ENCODE measurements around the gene SPATA6.
"Not testable (repeated sequence)": the region's sequence is repeated elsewhere in the genome, so short reads cannot be mapped to it uniquely, and the experiment has no call there.

SPATA6 gene

GRCh38 chr1:48338257-48338656, 133.7 kb downstream of the SPATA6 start:
- no peak overlapping the region for H3K9ac ChIP-seq (ENCODE audit: low read length)
- H3K27ac ChIP-seq (ENCODE audit: low read length) = no peak overlapping the region
- no peaks in the 10 kb centered on the region for H3K27me3 ChIP-seq (ENCODE audit: control insufficient read depth, insufficient read depth, low read length)
- no peaks in the 10 kb centered on the region for H3K9me3 ChIP-seq (ENCODE audit: control insufficient read depth, low read depth, low read length)
- no peaks in the 10 kb centered on the region for H3K4me1 ChIP-seq (ENCODE audit: control insufficient read depth, low read depth, low read length)
- H3K36me3 ChIP-seq (ENCODE audit: control insufficient read depth, low read depth, low read length) = no peaks in the 10 kb centered on the region
- no peak overlapping the region for H3K4me3 ChIP-seq (ENCODE audit: low read length)

- H3K9ac ChIP-seq (ENCODE audit: low read length) = no peak overlapping the region
Observed at GRCh38 chr1:48333316-48333715, 138.7 kb downstream of the SPATA6 start.

DNA sequence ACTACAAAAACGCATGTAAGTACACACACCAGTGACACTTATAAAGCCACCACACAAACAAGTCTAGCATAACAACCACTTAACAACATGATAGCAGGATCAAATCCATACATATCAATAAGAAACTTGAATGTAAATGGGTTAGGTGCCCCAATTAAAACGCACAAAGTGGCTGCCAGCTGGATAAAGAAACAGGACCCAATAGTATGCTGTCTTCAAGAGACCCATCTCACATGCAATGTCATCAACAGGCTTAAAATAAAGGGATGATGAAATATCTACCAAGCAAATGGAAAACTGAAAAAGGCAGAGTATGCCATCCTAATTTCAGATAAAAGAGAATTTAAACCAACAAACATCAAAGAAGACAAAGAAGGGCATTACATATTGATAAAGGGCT, 139.9 kb downstream of the SPATA6 start:
- no peaks in the 10 kb centered on the region for H3K27me3 ChIP-seq (ENCODE audit: control insufficient read depth, insufficient read depth, low read length)
- no peak overlapping the region for H3K27ac ChIP-seq (ENCODE audit: low read length)
- no peaks in the 10 kb centered on the region for H3K36me3 ChIP-seq (ENCODE audit: control insufficient read depth, low read depth, low read length)
- H3K4me1 ChIP-seq (ENCODE audit: control insufficient read depth, low read depth, low read length) = no peaks in the 10 kb centered on the region
- no peak overlapping the region for H3K9ac ChIP-seq (ENCODE audit: low read length)
- H3K4me3 ChIP-seq (ENCODE audit: low read length) = no peak overlapping the region
- peaks cover 10% of the 10 kb centered on the region for H3K9me3 ChIP-seq (ENCODE audit: control insufficient read depth, low read depth, low read length)

More at GRCh38 chr1:48333316-48333715, 138.7 kb downstream of the SPATA6 start:
- Histone ChIP-seq H3K27ac (ENCODE audit: low read length) (no peak overlapping the region), H3K4me3 (ENCODE audit: low read length) (no peak overlapping the region), H3K36me3 (ENCODE audit: control insufficient read depth, low read depth, low read length) (no peaks in the 10 kb centered on the region), H3K4me1 (ENCODE audit: control insufficient read depth, low read depth, low read length) (no peaks in the 10 kb centered on the region), H3K27me3 (ENCODE audit: control insufficient read depth, insufficient read depth, low read length) (no peaks in the 10 kb centered on the region), H3K9me3 (ENCODE audit: control insufficient read depth, low read depth, low read length) (peaks cover 10% of the 10 kb centered on the region)

- Histone ChIP-seq H3K9ac (ENCODE audit: low read length) (no peak overlapping the region), H3K27ac (ENCODE audit: low read length) (no peak overlapping the region), H3K36me3 (ENCODE audit: control insufficient read depth, low read depth, low read length) (no peaks in the 10 kb centered on the region), H3K4me1 (ENCODE audit: control insufficient read depth, low read depth, low read length) (no peaks in the 10 kb centered on the region), H3K4me3 (ENCODE audit: low read length) (no peak overlapping the region), H3K9me3 (ENCODE audit: control insufficient read depth, low read depth, low read length) (peaks cover 10% of the 10 kb centered on the region), H3K27me3 (ENCODE audit: control insufficient read depth, insufficient read depth, low read length) (no peaks in the 10 kb centered on the region)
Observed at GRCh38 chr1:48329905-48330304, 142.1 kb downstream of the SPATA6 start.

GRCh38 chr1:48329486-48329885, 142.5 kb downstream of the SPATA6 start:
- H3K27ac ChIP-seq (ENCODE audit: low read length) = no peak overlapping the region
- no peak overlapping the region for H3K4me3 ChIP-seq (ENCODE audit: low read length)
- H3K36me3 ChIP-seq (ENCODE audit: control insufficient read depth, low read depth, low read length) = no peaks in the 10 kb centered on the region
- no peaks in the 10 kb centered on the region for H3K4me1 ChIP-seq (ENCODE audit: control insufficient read depth, low read depth, low read length)
- H3K9ac ChIP-seq (ENCODE audit: low read length) = no peak overlapping the region
- no peaks in the 10 kb centered on the region for H3K27me3 ChIP-seq (ENCODE audit: control insufficient read depth, insufficient read depth, low read length)
- H3K9me3 ChIP-seq (ENCODE audit: control insufficient read depth, low read depth, low read length) = peaks cover 10% of the 10 kb centered on the region

DNA sequence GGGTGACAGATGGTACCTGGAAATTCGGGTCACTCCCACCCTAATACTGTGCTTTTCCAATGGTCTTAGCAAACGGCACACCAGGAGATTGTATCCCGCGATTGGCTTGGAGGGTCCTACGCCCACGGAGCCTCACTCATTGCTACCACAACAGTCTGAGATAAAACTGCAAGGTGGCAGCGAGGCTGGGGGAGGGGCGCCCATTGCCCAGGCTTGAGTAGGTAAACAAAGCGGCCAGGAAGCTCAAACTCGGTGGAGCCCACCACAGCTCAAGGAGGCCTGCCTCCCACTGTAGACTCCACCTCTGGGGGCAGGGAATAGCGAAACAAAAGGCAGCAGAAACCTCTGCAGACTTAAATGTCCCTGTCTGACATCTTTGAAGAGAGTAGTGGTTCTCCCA, 160.2 kb downstream of the SPATA6 start:
- not testable (repeated sequence) for H3K4me3 ChIP-seq (ENCODE audit: low read length); H3K4me1 ChIP-seq (ENCODE audit: control insufficient read depth, low read depth, low read length); H3K9ac ChIP-seq (ENCODE audit: low read length); H3K27me3 ChIP-seq (ENCODE audit: control insufficient read depth, insufficient read depth, low read length); H3K9me3 ChIP-seq (ENCODE audit: control insufficient read depth, low read depth, low read length); H3K27ac ChIP-seq (ENCODE audit: low read length); H3K36me3 ChIP-seq (ENCODE audit: control insufficient read depth, low read depth, low read length)

- no peaks in the 10 kb centered on the region for H3K4me1 ChIP-seq (ENCODE audit: control insufficient read depth, low read depth, low read length)
- no peak overlapping the region for H3K9ac ChIP-seq (ENCODE audit: low read length)
- no peak overlapping the region for H3K4me3 ChIP-seq (ENCODE audit: low read length)
- no peaks in the 10 kb centered on the region for H3K9me3 ChIP-seq (ENCODE audit: control insufficient read depth, low read depth, low read length)
- H3K27me3 ChIP-seq (ENCODE audit: control insufficient read depth, insufficient read depth, low read length) = no peaks in the 10 kb centered on the region
- no peak overlapping the region for H3K27ac ChIP-seq (ENCODE audit: low read length)
- H3K36me3 ChIP-seq (ENCODE audit: control insufficient read depth, low read depth, low read length) = no peaks in the 10 kb centered on the region
Observed at GRCh38 chr1:48309564-48310082, 162.4 kb downstream of the SPATA6 start.

- Histone ChIP-seq H3K36me3 (ENCODE audit: control insufficient read depth, low read depth, low read length) (no peaks in the 10 kb centered on the region), H3K4me3 (ENCODE audit: low read length) (no peak overlapping the region)
Observed at GRCh38 chr1:48302652-48303051, 169.4 kb downstream of the SPATA6 start.

GRCh38 chr1:48294656-48295055, 177.3 kb downstream of the SPATA6 start:
- H3K9ac ChIP-seq (ENCODE audit: low read length) = no peak overlapping the region
- no peaks in the 10 kb centered on the region for H3K27me3 ChIP-seq (ENCODE audit: control insufficient read depth, insufficient read depth, low read length)
- H3K27ac ChIP-seq (ENCODE audit: low read length) = no peak overlapping the region
- no peak overlapping the region for H3K4me3 ChIP-seq (ENCODE audit: low read length)
- no peaks in the 10 kb centered on the region for H3K36me3 ChIP-seq (ENCODE audit: control insufficient read depth, low read depth, low read length)
- H3K4me1 ChIP-seq (ENCODE audit: control insufficient read depth, low read depth, low read length) = no peaks in the 10 kb centered on the region
- H3K9me3 ChIP-seq (ENCODE audit: control insufficient read depth, low read depth, low read length) = no peaks in the 10 kb centered on the region

More at GRCh38 chr1:48302652-48303051, 169.4 kb downstream of the SPATA6 start:
- no peak overlapping the region for H3K27ac ChIP-seq (ENCODE audit: low read length)
- H3K9ac ChIP-seq (ENCODE audit: low read length) = no peak overlapping the region
- H3K9me3 ChIP-seq (ENCODE audit: control insufficient read depth, low read depth, low read length) = no peaks in the 10 kb centered on the region
- H3K4me1 ChIP-seq (ENCODE audit: control insufficient read depth, low read depth, low read length) = no peaks in the 10 kb centered on the region
- H3K27me3 ChIP-seq (ENCODE audit: control insufficient read depth, insufficient read depth, low read length) = no peaks in the 10 kb centered on the region

- H3K36me3 ChIP-seq (ENCODE audit: control insufficient read depth, low read depth, low read length); H3K27ac ChIP-seq (ENCODE audit: low read length); H3K27me3 ChIP-seq (ENCODE audit: control insufficient read depth, insufficient read depth, low read length); H3K9me3 ChIP-seq (ENCODE audit: control insufficient read depth, low read depth, low read length); H3K4me3 ChIP-seq (ENCODE audit: low read length); H3K9ac ChIP-seq (ENCODE audit: low read length); H3K4me1 ChIP-seq (ENCODE audit: control insufficient read depth, low read depth, low read length): not testable (repeated sequence)
Observed at GRCh38 chr1:48294094-48294493, 177.9 kb downstream of the SPATA6 start.

GRCh38 chr1:48292706-48293105, 179.3 kb downstream of the SPATA6 start:
- no peaks in the 10 kb centered on the region for H3K27me3 ChIP-seq (ENCODE audit: control insufficient read depth, insufficient read depth, low read length)
- no peak overlapping the region for H3K9ac ChIP-seq (ENCODE audit: low read length)
- H3K9me3 ChIP-seq (ENCODE audit: control insufficient read depth, low read depth, low read length) = no peaks in the 10 kb centered on the region
- H3K27ac ChIP-seq (ENCODE audit: low read length) = no peak overlapping the region
- no peaks in the 10 kb centered on the region for H3K36me3 ChIP-seq (ENCODE audit: control insufficient read depth, low read depth, low read length)
- no peaks in the 10 kb centered on the region for H3K4me1 ChIP-seq (ENCODE audit: control insufficient read depth, low read depth, low read length)
- H3K4me3 ChIP-seq (ENCODE audit: low read length) = no peak overlapping the region

DNA sequence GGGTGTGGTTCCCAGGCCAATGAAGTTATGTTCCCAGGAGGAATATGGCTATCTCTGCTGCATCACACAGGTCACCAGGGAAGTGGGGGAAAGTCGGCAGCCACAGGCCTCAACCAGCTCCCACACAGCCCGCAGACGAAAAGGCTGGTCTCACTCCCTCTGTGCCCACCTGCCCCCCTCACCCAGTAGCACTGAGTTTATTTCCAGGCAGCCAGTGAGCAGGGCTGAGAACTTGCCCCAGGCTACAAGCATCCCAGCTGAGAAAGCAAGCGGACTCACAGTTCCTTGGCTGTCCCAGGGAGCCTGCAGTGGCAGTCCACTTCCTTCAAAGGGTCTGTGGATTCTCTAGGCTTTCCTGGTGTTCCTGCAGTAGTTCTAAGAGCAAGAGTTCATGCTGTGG, 180.6 kb downstream of the SPATA6 start:
- Histone ChIP-seq H3K27ac (ENCODE audit: low read length) (no peak overlapping the region), H3K27me3 (ENCODE audit: control insufficient read depth, insufficient read depth, low read length) (no peaks in the 10 kb centered on the region), H3K9me3 (ENCODE audit: control insufficient read depth, low read depth, low read length) (no peaks in the 10 kb centered on the region), H3K36me3 (ENCODE audit: control insufficient read depth, low read depth, low read length) (no peaks in the 10 kb centered on the region), H3K9ac (ENCODE audit: low read length) (no peak overlapping the region), H3K4me3 (ENCODE audit: low read length) (no peak overlapping the region), H3K4me1 (ENCODE audit: control insufficient read depth, low read depth, low read length) (no peaks in the 10 kb centered on the region)

Measured in iPS-18a (cell line).